ENCODE results near the gene KLHDC8A.
"Not testable (repeated sequence)": the region's sequence is repeated elsewhere in the genome, so short reads cannot be mapped to it uniquely, and the experiment has no call there.

- TF ChIP-seq CTCF (IDR thresholded peaks at IDR 0.05; ENCODE audit: low read depth, low read length); EZH2phosphoT487 (IDR thresholded peaks at IDR 0.05; ENCODE audit: low read depth): not testable (repeated sequence)
Measured at GRCh38 chr1:205365086-205365485, 8.4 kb upstream of the KLHDC8A start.
